ENCODE results near the gene BANK1. TPM values are rescaled to one million over a fixed set of nuclear protein-coding genes. Genes with fewer than 3 reads are reported as not detected.
A peak's percentile ranks its signal among the peaks of the same experiment; 100 is the strongest.

Gene BANK1
- total RNA-seq, 1 experiment from 2014 or later, result 1.1 TPM

- Histone ChIP-seq H3K9me3 (ENCODE audit: control insufficient read depth, low read depth, low read length) (no peaks in the 10 kb centered on the region), H4K5ac (ENCODE audit: insufficient read length, low read depth, low read length) (no peak overlapping the region), H3K27me3 (ENCODE audit: insufficient read depth, low read length) (no peaks in the 10 kb centered on the region), H3K23me2 (ENCODE audit: insufficient read length, low read depth, low read length, poor library complexity, severe bottlenecking) (no peaks in the 10 kb centered on the region), H3K18ac (ENCODE audit: insufficient read length, low read depth, low read length) (no peak overlapping the region), H3T11ph (ENCODE audit: low read length) (no peak overlapping the region), H3K4me2 (ENCODE audit: insufficient read depth, insufficient read length, low read length) (no peak overlapping the region), H3K4ac (ENCODE audit: low read depth, low read length) (no peak overlapping the region), H3K23ac (ENCODE audit: insufficient read length, low read depth, low read length) (no peak overlapping the region), H3K14ac (ENCODE audit: insufficient read depth, low read length) (no peak overlapping the region), H3K79me1 (ENCODE audit: insufficient read depth, low read depth, low read length, poor library complexity, severe bottlenecking) (no peaks in the 10 kb centered on the region), H2BK12ac (ENCODE audit: insufficient read length, low read depth, low read length) (no peak overlapping the region), H3K9ac (ENCODE audit: extremely low read depth, insufficient read length, low read length) (no peak overlapping the region), H3K27ac (ENCODE audit: insufficient read length, low read depth, low read length) (no peak overlapping the region), H4K91ac (ENCODE audit: insufficient read length, low read depth, low read length) (no peak overlapping the region), H2AFZ (ENCODE audit: low read length) (no peak overlapping the region), H3K56ac (ENCODE audit: insufficient read length, low read depth, low read length) (no peak overlapping the region), H2BK5ac (ENCODE audit: insufficient read length, low read length) (no peak overlapping the region), H3K4me1 (ENCODE audit: insufficient read depth, low read length) (no peaks in the 10 kb centered on the region), H2AK5ac (ENCODE audit: insufficient read length, low read length) (no peak overlapping the region), H3K79me2 (ENCODE audit: insufficient read depth, low read length) (no peaks in the 10 kb centered on the region), H4K20me1 (ENCODE audit: control insufficient read depth, insufficient read depth, insufficient read length) (no peaks in the 10 kb centered on the region), H2BK120ac (ENCODE audit: low read depth, low read length, poor library complexity, severe bottlenecking) (no peak overlapping the region), H4K8ac (replicated peaks; ENCODE audit: insufficient read length, low read depth, low read length) (no peak overlapping the region), H2BK15ac (ENCODE audit: low read depth, low read length) (no peak overlapping the region), H2BK20ac (ENCODE audit: low read depth, low read length, poor library complexity, severe bottlenecking) (no peak overlapping the region)
- H3K27me3 Mint-ChIP-seq (ENCODE audit: low read depth), result no peaks in the 10 kb centered on the region; the same call in 1 of the 2 replicates
- no peaks in the 10 kb centered on the region for H3K4me1 Mint-ChIP-seq
- H3K9me3 Mint-ChIP-seq, result no peaks in the 10 kb centered on the region; a peak in 3 of 5 replicates
- H3K36me3 Mint-ChIP-seq (ENCODE audit: insufficient read depth in 1 of 3, low read depth in 3 of 3), result no peaks in the 10 kb centered on the region
- TF ChIP-seq CTCF (conservative IDR thresholded peaks at IDR 0.05), result no peak
- H3K4me3 Mint-ChIP-seq, result no peak overlapping the region
- DNase-seq, result no peak
- peak overlapping the region in 2 of 3 experiments; percentile 2 to 46; a peak in 1 of 7 replicates for H3K27ac Mint-ChIP-seq
Measured at GRCh38 chr4:102064747-102065442, 274.4 kb downstream of the BANK1 start.

Data from H9 (cell line).